Measurements from ENCODE around the gene SLC9A3. TPM values are rescaled to one million over a fixed set of nuclear protein-coding genes. Genes with fewer than 3 reads are reported as not detected.

Gene SLC9A3
- total RNA-seq, 1 experiment from 2014 or later = 1.5 TPM

- no peak for TF ChIP-seq ZBTB33 (IDR thresholded peaks at IDR 0.05; ENCODE audit: extremely low read depth, insufficient replicate concordance, low read length)
These were observed 38.9 kb downstream of the SLC9A3 start (continued) for GRCh38 chr5:485113-485945.

GRCh38 chr5:484556-484955, 39.7 kb downstream of the SLC9A3 start:
- Histone ChIP-seq H3K4me1 (ENCODE audit: control insufficient read depth in 1 of 2, insufficient read depth in 2 of 2, low read length in 2 of 2) (peaks cover 0 to 25% of the 10 kb centered on the region in 2 experiments; a peak in 3 of 4 replicates), H3K9ac (ENCODE audit: low read length) (no peak overlapping the region), H3K79me2 (ENCODE audit: insufficient read depth, low read length) (no peaks in the 10 kb centered on the region), H3K27me3 (ENCODE audit: insufficient read depth, low read length) (no peaks in the 10 kb centered on the region), H3K9me2 (ENCODE audit: insufficient read depth) (no peaks in the 10 kb centered on the region), H3K4me3 (replicated peaks in 1 of 2; ENCODE audit: low read depth in 1 of 2, low read length in 2 of 2) (no peak overlapping the region), H3K36me3 (ENCODE audit: control insufficient read depth in 1 of 2, insufficient read depth in 2 of 2, low read length in 2 of 2) (no peaks in the 10 kb centered on the region), H4K20me1 (ENCODE audit: insufficient read depth) (no peaks in the 10 kb centered on the region), H2AFZ (ENCODE audit: low read depth, low read length, poor library complexity, severe bottlenecking) (no peak overlapping the region), H3K4me2 (ENCODE audit: low read length) (no peak overlapping the region), H3K27ac (ENCODE audit: low read depth, low read length) (no peak overlapping the region), H3K9me3 (ENCODE audit: control insufficient read depth in 1 of 2, insufficient read depth in 1 of 2, low read depth in 1 of 2, low read length in 2 of 2) (no peaks in the 10 kb centered on the region)
- ChIA-PET POLR2A (no interaction called here), RAD21 (ENCODE audit: low non-redundant PET in 1 of 2, low total read pairs in 2 of 2, uncharacterized antibody in 2 of 2, unreplicated experiment in 2 of 2) (no interaction called here), CTCF (no interaction called here)
- ATAC-seq (no peak), DNase-seq (ENCODE audit: low read depth, low spot score) (no peak)
- TF ChIP-seq RAD21 (IDR thresholded peaks at IDR 0.05; ENCODE audit: low read depth) = no peak
- no peak for TF ChIP-seq SIN3A (IDR thresholded peaks at IDR 0.05; ENCODE audit: low read depth)
- no peak for TF ChIP-seq EZH2 (IDR thresholded peaks at IDR 0.05)
- no peak for TF ChIP-seq SP1 (IDR thresholded peaks at IDR 0.05; ENCODE audit: low read depth)
- TF ChIP-seq YY1 (IDR thresholded peaks at IDR 0.05; ENCODE audit: extremely low read depth, insufficient replicate concordance, low read depth, low read length) = no peak
- TF ChIP-seq CEBPB (IDR thresholded peaks at IDR 0.05; ENCODE audit: low read depth) = no peak
- TF ChIP-seq MAX (IDR thresholded peaks at IDR 0.05) = no peak
- no peak for TF ChIP-seq EGR1 (IDR thresholded peaks at IDR 0.05; ENCODE audit: low read depth)
- intact Hi-C loops (cut with micrococcal nuclease) = no loop called here
- BruUV-seq (replicated peaks) = no TSS peak
